Measurements from ENCODE around the gene FOXP1.

The FOXP1 gene

GRCh38 chr3:71611099-71611498 is 27.6 kb upstream of the FOXP1 start:
- Histone ChIP-seq H3K9me3 (no peaks in the 10 kb centered on the region), H3K4me1 (ENCODE audit: control insufficient read depth in 1 of 2, insufficient read depth in 1 of 2, low read depth in 1 of 2, low read length in 1 of 2) (no peaks in the 10 kb centered on the region)
- TF ChIP-seq, protein P1, sequence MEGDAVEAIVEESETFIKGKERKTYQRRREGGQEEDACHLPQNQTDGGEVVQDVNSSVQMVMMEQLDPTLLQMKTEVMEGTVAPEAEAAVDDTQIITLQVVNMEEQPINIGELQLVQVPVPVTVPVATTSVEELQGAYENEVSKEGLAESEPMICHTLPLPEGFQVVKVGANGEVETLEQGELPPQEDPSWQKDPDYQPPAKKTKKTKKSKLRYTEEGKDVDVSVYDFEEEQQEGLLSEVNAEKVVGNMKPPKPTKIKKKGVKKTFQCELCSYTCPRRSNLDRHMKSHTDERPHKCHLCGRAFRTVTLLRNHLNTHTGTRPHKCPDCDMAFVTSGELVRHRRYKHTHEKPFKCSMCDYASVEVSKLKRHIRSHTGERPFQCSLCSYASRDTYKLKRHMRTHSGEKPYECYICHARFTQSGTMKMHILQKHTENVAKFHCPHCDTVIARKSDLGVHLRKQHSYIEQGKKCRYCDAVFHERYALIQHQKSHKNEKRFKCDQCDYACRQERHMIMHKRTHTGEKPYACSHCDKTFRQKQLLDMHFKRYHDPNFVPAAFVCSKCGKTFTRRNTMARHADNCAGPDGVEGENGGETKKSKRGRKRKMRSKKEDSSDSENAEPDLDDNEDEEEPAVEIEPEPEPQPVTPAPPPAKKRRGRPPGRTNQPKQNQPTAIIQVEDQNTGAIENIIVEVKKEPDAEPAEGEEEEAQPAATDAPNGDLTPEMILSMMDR (IDR thresholded peaks at IDR 0.05): no peak

GRCh38 chr3:71607364-71607763 is 23.8 kb upstream of the FOXP1 start:
- H3K9me3 ChIP-seq: no peaks in the 10 kb centered on the region
- H3K4me1 ChIP-seq (ENCODE audit: control insufficient read depth in 1 of 2, insufficient read depth in 1 of 2, low read depth in 1 of 2, low read length in 1 of 2): no peaks in the 10 kb centered on the region
- TF ChIP-seq, protein P1 (IDR thresholded peaks at IDR 0.05): no peak
- no peaks in the 10 kb centered on the region for H3K27me3 ChIP-seq
- H3K36me3 ChIP-seq: no peaks in the 10 kb centered on the region
- no peak overlapping the region for H3K27ac ChIP-seq
- H3K4me3 ChIP-seq (ENCODE audit: low read depth in 1 of 2, low read length in 1 of 2): no peak overlapping the region

More at GRCh38 chr3:71611099-71611498, 27.6 kb upstream of the FOXP1 start:
- Histone ChIP-seq H3K36me3 (no peaks in the 10 kb centered on the region), H3K27ac (no peak overlapping the region), H3K4me3 (ENCODE audit: low read depth in 1 of 2, low read length in 1 of 2) (no peak overlapping the region), H3K27me3 (no peaks in the 10 kb centered on the region)

GRCh38 chr3:71606582-71606981 is 23.1 kb upstream of the FOXP1 start:
- Histone ChIP-seq H3K4me3 (ENCODE audit: low read depth in 1 of 2, low read length in 1 of 2) (no peak overlapping the region), H3K36me3 (no peaks in the 10 kb centered on the region), H3K9me3 (no peaks in the 10 kb centered on the region), H3K4me1 (ENCODE audit: control insufficient read depth in 1 of 2, insufficient read depth in 1 of 2, low read depth in 1 of 2, low read length in 1 of 2) (peaks cover 3 to 6% of the 10 kb centered on the region in 2 experiments), H3K27me3 (no peaks in the 10 kb centered on the region), H3K27ac (no peak overlapping the region)
- TF ChIP-seq, protein P1 (IDR thresholded peaks at IDR 0.05): no peak

GRCh38 chr3:71602256-71602655 is 18.7 kb upstream of the FOXP1 start:
- Histone ChIP-seq H3K4me1 (ENCODE audit: control insufficient read depth in 1 of 2, insufficient read depth in 1 of 2, low read depth in 1 of 2, low read length in 1 of 2) (peaks cover 11 to 18% of the 10 kb centered on the region in 2 experiments), H3K36me3 (no peaks in the 10 kb centered on the region), H3K27me3 (no peaks in the 10 kb centered on the region), H3K4me3 (ENCODE audit: low read depth in 1 of 2, low read length in 1 of 2) (no peak overlapping the region), H3K27ac (no peak overlapping the region), H3K9me3 (no peaks in the 10 kb centered on the region)
- TF ChIP-seq, protein P1 (IDR thresholded peaks at IDR 0.05): no peak

- H3K9me3 ChIP-seq: no peaks in the 10 kb centered on the region
- H3K4me1 ChIP-seq (ENCODE audit: control insufficient read depth in 1 of 2, insufficient read depth in 1 of 2, low read depth in 1 of 2, low read length in 1 of 2): peaks cover 11 to 18% of the 10 kb centered on the region in 2 experiments
- H3K36me3 ChIP-seq: no peaks in the 10 kb centered on the region
- no peak overlapping the region for H3K4me3 ChIP-seq (ENCODE audit: low read depth in 1 of 2, low read length in 1 of 2)
- H3K27me3 ChIP-seq: no peaks in the 10 kb centered on the region
- TF ChIP-seq, protein P1 (IDR thresholded peaks at IDR 0.05): no peak
- peak overlapping the region; percentile 37 for H3K27ac ChIP-seq
Measured at GRCh38 chr3:71601811-71602210, 18.3 kb upstream of the FOXP1 start.
